Measurements from ENCODE around the gene SWI5.

The SWI5 gene

DNA sequence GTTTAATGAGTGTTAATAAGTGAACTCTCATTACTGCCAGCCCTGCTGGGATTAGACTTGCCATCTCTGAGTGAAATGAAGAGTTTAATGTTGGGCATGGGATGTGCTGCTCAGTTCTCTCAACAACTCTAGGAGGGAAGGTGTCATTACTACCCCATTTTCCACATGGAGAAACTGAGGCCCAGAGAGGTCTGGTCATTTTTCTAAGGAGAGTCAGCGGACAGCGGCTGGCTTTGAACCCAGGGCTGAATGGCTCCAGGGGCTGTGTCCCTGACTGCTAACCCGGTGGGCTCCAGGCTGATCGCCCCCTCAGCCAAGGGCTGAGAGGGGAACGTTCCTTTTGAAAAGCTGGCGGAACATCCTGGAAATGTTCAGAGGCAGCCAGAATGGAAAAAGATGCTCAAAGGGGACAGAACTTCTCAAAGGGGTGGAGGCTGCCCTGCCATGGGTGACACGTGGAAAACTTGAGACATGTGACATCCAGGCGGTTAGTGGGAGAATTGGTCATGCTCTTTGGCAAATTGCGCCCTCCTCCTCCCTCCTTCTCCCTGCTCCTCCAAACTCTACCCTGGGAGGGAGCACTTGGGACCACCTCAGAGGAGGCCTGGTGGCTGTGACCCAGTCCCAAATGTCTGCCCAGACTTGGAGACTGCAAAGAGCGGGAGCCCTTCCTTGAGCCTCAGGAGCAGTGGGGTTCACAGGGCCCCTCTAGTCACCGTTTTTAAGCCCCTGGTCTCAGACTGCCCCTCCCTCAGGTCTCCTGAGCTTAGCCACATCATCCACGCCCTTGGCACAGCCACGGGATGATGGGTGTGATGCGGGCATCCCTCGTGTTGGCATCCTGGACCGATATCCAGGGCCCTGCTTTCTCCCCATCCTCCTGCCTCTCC lies 44.2 kb upstream of the SWI5 start:
- TF ChIP-seq EZH2 (IDR thresholded peaks at IDR 0.05; ENCODE audit: borderline replicate concordance, low read length) = no peak
- TF ChIP-seq, protein P1, sequence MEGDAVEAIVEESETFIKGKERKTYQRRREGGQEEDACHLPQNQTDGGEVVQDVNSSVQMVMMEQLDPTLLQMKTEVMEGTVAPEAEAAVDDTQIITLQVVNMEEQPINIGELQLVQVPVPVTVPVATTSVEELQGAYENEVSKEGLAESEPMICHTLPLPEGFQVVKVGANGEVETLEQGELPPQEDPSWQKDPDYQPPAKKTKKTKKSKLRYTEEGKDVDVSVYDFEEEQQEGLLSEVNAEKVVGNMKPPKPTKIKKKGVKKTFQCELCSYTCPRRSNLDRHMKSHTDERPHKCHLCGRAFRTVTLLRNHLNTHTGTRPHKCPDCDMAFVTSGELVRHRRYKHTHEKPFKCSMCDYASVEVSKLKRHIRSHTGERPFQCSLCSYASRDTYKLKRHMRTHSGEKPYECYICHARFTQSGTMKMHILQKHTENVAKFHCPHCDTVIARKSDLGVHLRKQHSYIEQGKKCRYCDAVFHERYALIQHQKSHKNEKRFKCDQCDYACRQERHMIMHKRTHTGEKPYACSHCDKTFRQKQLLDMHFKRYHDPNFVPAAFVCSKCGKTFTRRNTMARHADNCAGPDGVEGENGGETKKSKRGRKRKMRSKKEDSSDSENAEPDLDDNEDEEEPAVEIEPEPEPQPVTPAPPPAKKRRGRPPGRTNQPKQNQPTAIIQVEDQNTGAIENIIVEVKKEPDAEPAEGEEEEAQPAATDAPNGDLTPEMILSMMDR (IDR thresholded peaks at IDR 0.05; ENCODE audit: low read length) = no peak
- Histone ChIP-seq H4K20me1 (ENCODE audit: insufficient read depth, low read length) (no peaks in the 10 kb centered on the region), H3K27me3 (ENCODE audit: insufficient read depth, low read length) (peaks cover 3% of the 10 kb centered on the region; the same call in 1 of the 2 replicates)

DNA sequence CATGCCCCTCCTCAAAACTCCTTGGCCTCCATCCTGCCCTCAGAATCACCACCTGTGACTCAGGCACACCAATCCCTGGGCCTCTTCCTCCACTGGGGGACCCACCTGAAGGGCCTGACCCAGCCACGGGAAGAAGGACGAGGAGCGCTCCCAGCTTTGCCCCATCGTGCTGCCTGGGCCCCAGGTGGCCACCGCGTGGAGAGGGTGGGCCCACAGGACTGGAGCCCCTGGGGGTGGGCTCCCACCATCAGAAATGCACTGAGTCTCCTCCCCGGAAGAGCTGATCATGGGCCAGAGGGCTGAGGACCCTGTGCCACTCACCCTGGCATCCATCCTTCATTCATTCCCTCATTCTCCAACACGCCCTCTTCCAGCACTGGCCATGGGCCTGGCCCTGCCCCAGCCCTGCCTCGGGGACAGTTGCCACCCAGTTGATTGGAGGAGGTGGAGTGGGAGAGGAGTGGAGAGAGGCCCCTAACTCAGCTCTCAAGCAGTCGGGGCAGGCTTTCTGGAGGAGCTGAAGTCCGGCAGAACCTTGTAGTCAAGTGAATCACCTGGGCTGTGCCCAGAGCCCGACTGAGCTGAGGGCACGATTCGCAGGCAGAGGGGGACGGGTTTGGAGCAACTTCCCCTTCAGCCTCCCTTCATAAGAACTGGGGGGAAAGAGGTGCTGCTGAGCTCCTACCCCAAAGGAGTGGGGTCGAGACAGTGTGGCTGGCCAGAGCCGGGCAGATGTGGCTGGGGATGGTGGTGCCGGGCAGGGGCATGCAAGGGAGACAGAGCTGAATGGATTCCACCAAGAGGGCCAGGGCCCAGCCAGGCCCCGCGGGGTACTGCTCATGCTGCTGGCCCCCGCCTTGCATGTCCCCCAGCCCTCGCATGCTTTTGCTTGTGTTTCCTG lies 43.3 kb upstream of the SWI5 start:
- no peak overlapping the region for H3K4me2 ChIP-seq (ENCODE audit: low read length)
- H3F3A ChIP-seq (ENCODE audit: insufficient read depth, low read length) = no peaks in the 10 kb centered on the region
- no peak overlapping the region for H3K27ac ChIP-seq (ENCODE audit: low read depth, low read length, poor library complexity, severe bottlenecking)
- no peak overlapping the region for H3K4me3 ChIP-seq (ENCODE audit: low read depth, low read length, poor library complexity, severe bottlenecking)
- no peak overlapping the region for H2AFZ ChIP-seq (ENCODE audit: low read length)
- H3K9ac ChIP-seq (ENCODE audit: low read length) = no peak overlapping the region
- H3K9me2 ChIP-seq (ENCODE audit: low read depth, low read length) = no peaks in the 10 kb centered on the region
- no peaks in the 10 kb centered on the region for H3K4me1 ChIP-seq (ENCODE audit: insufficient read depth, low read length, severe bottlenecking)
- peaks cover 3% of the 10 kb centered on the region; the same call in 1 of the 2 replicates for H3K27me3 ChIP-seq (ENCODE audit: insufficient read depth, low read length)
- no peaks in the 10 kb centered on the region for H3K9me3 ChIP-seq (ENCODE audit: low read length)
- H3K79me2 ChIP-seq (ENCODE audit: insufficient read depth, low read length) = no peaks in the 10 kb centered on the region
- no peaks in the 10 kb centered on the region for H3K36me3 ChIP-seq (ENCODE audit: insufficient read depth, low read length)
- no peak for TF ChIP-seq EZH2 (IDR thresholded peaks at IDR 0.05; ENCODE audit: borderline replicate concordance, low read length)
- TF ChIP-seq, protein P1 (IDR thresholded peaks at IDR 0.05; ENCODE audit: low read length) = no peak
- H4K20me1 ChIP-seq (ENCODE audit: insufficient read depth, low read length) = no peaks in the 10 kb centered on the region

More for the DNA sequence above, 44.2 kb upstream of the SWI5 start:
- Histone ChIP-seq H3K4me1 (ENCODE audit: insufficient read depth, low read length, severe bottlenecking) (no peaks in the 10 kb centered on the region), H3K9me2 (ENCODE audit: low read depth, low read length) (no peaks in the 10 kb centered on the region), H3K4me2 (ENCODE audit: low read length) (no peak overlapping the region), H3F3A (ENCODE audit: insufficient read depth, low read length) (no peaks in the 10 kb centered on the region), H3K79me2 (ENCODE audit: insufficient read depth, low read length) (no peaks in the 10 kb centered on the region), H3K4me3 (ENCODE audit: low read depth, low read length, poor library complexity, severe bottlenecking) (no peak overlapping the region), H2AFZ (ENCODE audit: low read length) (no peak overlapping the region), H3K9me3 (ENCODE audit: low read length) (no peaks in the 10 kb centered on the region), H3K9ac (ENCODE audit: low read length) (no peak overlapping the region), H3K36me3 (ENCODE audit: insufficient read depth, low read length) (no peaks in the 10 kb centered on the region), H3K27ac (ENCODE audit: low read depth, low read length, poor library complexity, severe bottlenecking) (no peak overlapping the region)

DNA sequence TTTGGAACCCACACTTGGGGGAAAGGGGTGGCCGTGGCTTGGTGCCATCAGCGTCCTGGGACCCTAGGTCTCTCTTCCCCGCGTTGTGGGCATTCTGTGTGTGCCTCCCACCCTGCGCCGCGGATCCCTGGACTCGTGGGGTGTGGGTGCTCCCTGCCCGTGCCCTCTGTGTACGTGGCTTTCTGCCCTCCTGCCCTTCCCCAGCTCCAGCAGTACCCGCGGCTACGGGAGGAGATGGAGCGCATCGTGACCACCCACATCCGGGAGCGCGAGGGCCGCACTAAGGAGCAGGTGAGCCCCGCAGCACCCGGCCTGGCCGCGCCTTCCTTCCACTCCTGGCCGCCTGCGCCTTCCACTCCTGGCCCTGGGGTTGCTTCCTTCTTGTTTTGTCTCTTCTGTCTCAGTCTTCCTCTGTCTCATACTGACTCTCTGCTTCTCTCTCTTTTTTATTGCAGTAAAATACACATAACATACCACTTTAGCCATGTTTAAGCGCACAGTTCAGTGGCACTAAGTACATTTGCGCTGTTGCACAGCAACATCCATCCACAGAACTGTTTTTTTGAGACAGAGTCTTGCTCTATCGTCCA lies 42.2 kb upstream of the SWI5 start:
- no peaks in the 10 kb centered on the region for H3K4me1 ChIP-seq (ENCODE audit: insufficient read depth, low read length, severe bottlenecking)
- H3K4me2 ChIP-seq (ENCODE audit: low read length) = no peak overlapping the region
- H3K9me2 ChIP-seq (ENCODE audit: low read depth, low read length) = no peaks in the 10 kb centered on the region
- peaks cover 3% of the 10 kb centered on the region; the same call in 1 of the 2 replicates for H3K27me3 ChIP-seq (ENCODE audit: insufficient read depth, low read length)
- TF ChIP-seq, protein P1 (IDR thresholded peaks at IDR 0.05; ENCODE audit: low read length) = no peak
- TF ChIP-seq EZH2 (IDR thresholded peaks at IDR 0.05; ENCODE audit: borderline replicate concordance, low read length) = no peak
- no peaks in the 10 kb centered on the region for H3K36me3 ChIP-seq (ENCODE audit: insufficient read depth, low read length)
- no peaks in the 10 kb centered on the region for H3K79me2 ChIP-seq (ENCODE audit: insufficient read depth, low read length)
- H3F3A ChIP-seq (ENCODE audit: insufficient read depth, low read length) = no peaks in the 10 kb centered on the region
- no peak overlapping the region for H3K27ac ChIP-seq (ENCODE audit: low read depth, low read length, poor library complexity, severe bottlenecking)
- no peak overlapping the region for H3K4me3 ChIP-seq (ENCODE audit: low read depth, low read length, poor library complexity, severe bottlenecking)
- H2AFZ ChIP-seq (ENCODE audit: low read length) = no peak overlapping the region
- no peaks in the 10 kb centered on the region for H3K9me3 ChIP-seq (ENCODE audit: low read length)
- no peak overlapping the region for H3K9ac ChIP-seq (ENCODE audit: low read length)
- H4K20me1 ChIP-seq (ENCODE audit: insufficient read depth, low read length) = no peaks in the 10 kb centered on the region
